Epithelial cell of proximal tubule (primary cell): Measurements from ENCODE around the gene LIMCH1. TPM values are rescaled to one million over a fixed set of nuclear protein-coding genes. Genes with fewer than 3 reads are reported as not detected.

Experiments
- DNase-seq: peaks from one replicate; pipeline ENCODE4 v3.0.0-alpha.2; 2011; ENCODE audit warnings: low read depth
- H3K4me3 ChIP-seq: 2 replicates; pipeline ENCODE4 v1.5.1; 2011; ENCODE audit warnings: low read depth, mild to moderate bottlenecking, low read length
- CTCF ChIP-seq: conservative IDR thresholded peaks from 2 replicates; pipeline ENCODE4 v1.5.1; 2012; ENCODE audit warnings: low read depth, mild to moderate bottlenecking, low read length
- total RNA-seq: library from RNA; depleted of rRNA; stranded (reverse); fragments of >200 nt; gene quantifications from 2 replicates; pipeline ENCODE4 v1.2.3, GENCODE V29; 2015

Gene LIMCH1
- total RNA-seq, 1 donor from 2014 or later: 15.5 TPM

- no peak for DNase-seq
- TF ChIP-seq CTCF: no peak
- H3K4me3 ChIP-seq: no peak overlapping the region
Measured at GRCh38 chr4:41599192-41599786, 61.3 kb downstream of the LIMCH1 start.

- H3K4me3 ChIP-seq: no peak overlapping the region
- DNase-seq: peak; percentile 52
- no peak for TF ChIP-seq CTCF
Measured at GRCh38 chr4:41600243-41600912, 62.4 kb downstream of the LIMCH1 start.

DNA sequence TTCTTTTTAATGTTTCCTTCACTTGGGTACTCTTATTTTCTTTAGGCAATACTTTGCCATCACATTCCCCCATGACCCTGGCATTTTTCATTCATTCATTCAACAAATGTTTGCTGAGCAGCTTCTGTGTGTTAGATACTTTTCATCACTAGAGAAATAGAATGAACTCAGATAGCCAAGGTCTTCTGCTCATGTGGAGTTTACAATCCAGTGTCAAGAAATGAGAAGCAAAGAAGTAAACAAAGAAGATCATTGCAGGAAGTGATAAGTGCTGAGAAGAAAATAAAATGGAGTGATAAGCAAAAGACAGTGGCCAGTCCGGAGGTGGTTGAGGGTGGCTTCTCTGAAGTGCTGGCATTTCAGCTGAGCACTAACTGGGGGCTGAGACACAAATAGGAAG, 63.1 kb downstream of the LIMCH1 start:
- no peak for TF ChIP-seq CTCF
- no peak for DNase-seq
- H3K4me3 ChIP-seq: no peak overlapping the region

DNA sequence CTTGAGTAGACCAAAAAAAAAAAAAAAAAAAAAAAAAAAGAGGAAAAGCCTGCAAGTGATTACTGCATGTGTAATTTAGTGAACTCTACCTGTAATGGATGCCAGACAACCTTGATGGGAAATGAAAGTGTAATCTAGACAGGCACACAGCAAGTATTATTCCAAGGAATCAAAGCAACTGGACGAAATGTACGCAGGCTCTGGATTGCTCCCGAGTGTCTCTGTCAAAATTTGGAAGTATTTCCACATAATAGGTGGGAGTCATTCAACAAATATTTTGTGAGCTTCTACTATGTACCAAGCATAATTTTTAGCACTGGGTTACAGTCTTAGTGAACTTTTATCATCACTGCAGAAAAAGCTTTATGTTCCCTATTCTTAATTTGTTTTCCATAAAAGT, 64.2 kb downstream of the LIMCH1 start:
- H3K4me3 ChIP-seq: no peak overlapping the region
- DNase-seq: no peak
- no peak for TF ChIP-seq CTCF

GRCh38 chr4:41602886-41603498, 65.0 kb downstream of the LIMCH1 start:
- no peak overlapping the region for H3K4me3 ChIP-seq
- DNase-seq: no peak
- no peak for TF ChIP-seq CTCF

DNA sequence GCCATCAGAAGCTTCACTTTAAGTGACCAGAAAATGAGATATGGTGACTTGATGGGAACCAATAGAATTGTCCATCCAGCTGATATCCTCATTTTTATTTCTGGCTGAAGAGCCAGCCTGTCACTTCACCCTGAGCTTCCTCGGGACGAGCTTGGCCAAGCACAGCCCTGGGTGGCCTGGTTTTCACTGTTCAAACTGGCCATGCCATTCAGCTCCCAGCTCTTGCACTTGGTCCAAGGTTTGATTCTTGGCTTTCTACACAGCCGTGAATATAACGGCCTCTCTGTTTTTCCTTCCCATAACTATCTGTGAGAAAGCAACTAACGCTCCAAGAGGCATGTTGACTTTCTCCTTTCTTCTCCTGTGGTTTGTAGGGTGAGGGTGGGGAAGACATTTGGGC, 71.9 kb downstream of the LIMCH1 start:
- no peak overlapping the region for H3K4me3 ChIP-seq
- no peak for DNase-seq
- TF ChIP-seq CTCF: no peak
